K562 (cell line): ENCODE data around the gene CLEC2D. TPM values are rescaled to one million over a fixed set of nuclear protein-coding genes. Genes with fewer than 3 reads are reported as not detected.
A peak's percentile ranks its signal among the peaks of the same experiment; 100 is the strongest.

Experiments used
- ATAC-seq: fragments of 200-7000 bp; cut with Tn5 transposase; 3 replicates; pipeline ENCODE4 v1.9.1; 2020; ENCODE audit warnings: moderate library complexity
- BruUV-seq: library from RNA; stranded (reverse); fragments of 400-500 nt; replicated peaks from 2 replicates; lab custom pipeline; 2021; lab: Mats Ljungman, UMichigan
- CTCF ChIA-PET: fragments of 300-600 bp; formaldehyde crosslinking; extraction: SDS; loops from one replicate; lab custom pipeline; 2021; ENCODE audit warnings: low intra/inter-chr PET ratio; lab: Yijun Ruan, JAX
- POLR2A ChIA-PET: fragments of 300-600, 350-650 bp; sonication (Branson Sonifier 250); formaldehyde crosslinking; extraction: SDS; loops from one replicate; lab custom pipeline; 2021; ENCODE audit warnings: antibody characterized with exemption, inconsistent platforms; lab: Yijun Ruan, JAX
- DNase-seq, 4 experiments: peaks; one replicate each; pipeline versions ENCODE4 v3.0.0 to v3.0.0-alpha.2; 2011 to 2018; ENCODE audit warnings: low spot score in 3 of 4, mixed read lengths in 3 of 4; ENCODE audit errors: extremely low read depth in 1 of 4
- FAIRE-seq: peaks from 2 replicates; lab custom pipeline; 2011; peaks lifted over from hg19 to GRCh38; lab: Jason Lieb, UNC
- H2AFZ ChIP-seq: 2 replicates; pipeline ENCODE4 v1.6.0; 2011; ENCODE audit warnings: low read depth, low read length, control low read depth, inconsistent platforms
- H3K27ac ChIP-seq: fragments of 200-600 bp; 3 replicates; pipeline ENCODE4 v1.8.0; 2011; ENCODE audit warnings: low read depth, mild to moderate bottlenecking, control low read depth, inconsistent platforms, low read length, moderate library complexity, mixed read lengths; ENCODE audit errors: extremely low read depth
- H3K27me3 ChIP-seq, 2 experiments: fragments of 300-600 bp in 1 of 2; 2 replicates in 1 of 2; 3 replicates in 1 of 2; pipeline versions ENCODE4 v1.6.0 to v1.8.0; 2011; ENCODE audit warnings: inconsistent platforms in 2 of 2, low read length in 2 of 2, mild to moderate bottlenecking in 1 of 2, mixed read lengths in 1 of 2, moderate library complexity in 1 of 2; ENCODE audit not compliant: control insufficient read depth in 2 of 2, insufficient read depth in 2 of 2
- H3K36me3 ChIP-seq: fragments of 300-600 bp; 3 replicates; pipeline ENCODE4 v1.8.0; 2011; ENCODE audit warnings: mild to moderate bottlenecking, low read length, inconsistent platforms; ENCODE audit not compliant: control insufficient read depth, insufficient read depth
- H3K4me1 ChIP-seq, 2 experiments: fragments of 200-600 bp in 1 of 2; replicated peaks in 1 of 2; 2 replicates in 1 of 2; 3 replicates in 1 of 2; pipeline versions ENCODE4 v1.5.1 to v1.8.0; 2011; ENCODE audit warnings: inconsistent platforms in 2 of 2, low read length in 2 of 2, mild to moderate bottlenecking in 1 of 2, mixed read lengths in 1 of 2, moderate library complexity in 1 of 2; ENCODE audit not compliant: control insufficient read depth in 2 of 2, insufficient read depth in 2 of 2
- H3K4me2 ChIP-seq: 2 replicates; pipeline ENCODE4 v1.6.1; 2011; ENCODE audit warnings: low read length, control low read depth, inconsistent platforms, mixed read lengths; ENCODE audit not compliant: insufficient read depth
- H3K4me3 ChIP-seq: fragments of 200-600 bp; sonication (generic), shearing (Covaris generic); 2 replicates; pipeline ENCODE4 v1.5.1; 2016; ENCODE audit warnings: control low read depth, inconsistent platforms
- H3K79me2 ChIP-seq: fragments of 200-600 bp; 3 replicates; pipeline ENCODE4 v1.8.0; 2011; ENCODE audit warnings: low read length, inconsistent platforms; ENCODE audit not compliant: control insufficient read depth, insufficient read depth
- H3K9ac ChIP-seq, 2 experiments: 2 replicates each; pipeline versions ENCODE4 v1.6.0 to v1.6.1; 2011; ENCODE audit warnings: low read depth in 2 of 2, low read length in 2 of 2, control low read depth in 1 of 2, inconsistent platforms in 1 of 2, mild to moderate bottlenecking in 1 of 2, mixed read lengths in 1 of 2; ENCODE audit not compliant: insufficient read depth in 1 of 2
- H3K9me1 ChIP-seq: one replicate; pipeline ENCODE4 v1.6.0; 2011; ENCODE audit warnings: inconsistent platforms, mild to moderate bottlenecking, low read length, moderate library complexity; ENCODE audit not compliant: control insufficient read depth, insufficient read depth
- H3K9me3 ChIP-seq: replicated peaks from 2 replicates; pipeline ENCODE4 v1.5.1; 2011; ENCODE audit warnings: low read depth, low read length, inconsistent platforms; ENCODE audit not compliant: control insufficient read depth, insufficient read depth
- H4K20me1 ChIP-seq: replicated peaks from 2 replicates; pipeline ENCODE4 v1.6.1; 2011; ENCODE audit warnings: low read length, inconsistent platforms, mixed read lengths; ENCODE audit not compliant: control insufficient read depth, insufficient read depth
- PCBP1 ChIP-seq: fragments of 200-400 bp; formaldehyde crosslinking; IDR thresholded peaks from 2 replicates; pipeline ENCODE4 v1.6.1; 2018; ENCODE audit warnings: mild to moderate bottlenecking, low read depth, low read length; ENCODE audit not compliant: poor library complexity, severe bottlenecking
- POLR2H ChIP-seq: IDR thresholded peaks from 2 replicates; pipeline ENCODE4 v1.6.1; 2016; ENCODE audit warnings: missing genetic modification characterization, low read depth, mild to moderate bottlenecking, control low read depth, missing compliant biosample characterization, moderate library complexity
- SIN3A ChIP-seq, 2 experiments: fragments of 150-350 bp in 1 of 2; IDR thresholded peaks; 2 replicates each; pipeline ENCODE4 v1.6.1; 2011 to 2016; ENCODE audit warnings: borderline replicate concordance in 2 of 2, low read depth in 2 of 2, low read length in 2 of 2, mild to moderate bottlenecking in 2 of 2, moderate library complexity in 2 of 2; ENCODE audit not compliant: control insufficient read depth in 1 of 2
- ZBTB26 ChIP-seq: fragments of 450-650 bp; formaldehyde crosslinking; IDR thresholded peaks from 2 replicates; pipeline ENCODE4 v1.4.0; 2022; ENCODE audit warnings: missing genetic modification characterization
- WGBS: fragments of 100-300 bp; shearing (Covaris generic); methylation state at CpG from one replicate; pipeline ENCODE4 v1.1.6; 2016; ENCODE audit warnings: low coverage, mixed read lengths; ENCODE audit not compliant: insufficient coverage; ENCODE audit errors: missing lambda C conversion rate; 5-methylcytosine and 5-hydroxymethylcytosine counted together
- in situ Hi-C: fragments of 300-500 bp; cut with MboI; formaldehyde crosslinking; loops from 4 replicates; pipeline ENCODE4 v1.15.0; 2018; ENCODE audit warnings: inconsistent platforms, mixed read lengths
- intact Hi-C: fragments of 100-400 bp; cut with micrococcal nuclease; formaldehyde crosslinking; loops from 2 replicates; pipeline ENCODE4 v1.14.2; 2022
- polyA plus RNA-seq, 8 experiments: library from polyadenylated mRNA; depleted of rRNA in 4 of 8; stranded (reverse) in 5 of 8; unstranded in 3 of 8; fragments of >200 nt; fragmentation: Nextera tagmentation in 2 of 8; fragmentation: Illumina TruSeq in 1 of 8; extraction: Ambion mirVana in 2 of 8; extraction: Trizol in 1 of 8; gene quantifications; 2 replicates each; pipeline versions ENCODE4 v1.2.1 to v1.2.3, GENCODE V29; 2011 to 2014; ENCODE audit warnings: inconsistent platforms in 1 of 8, missing spikeins in 1 of 8
- total RNA-seq, 7 experiments: library from RNA; depleted of rRNA in 6 of 7; stranded (reverse); fragments of >200 nt in 6 of 7; fragmentation: Illumina TruSeq in 2 of 7; extraction: Trizol in 2 of 7; gene quantifications; 2 replicates each; pipeline versions ENCODE4 v1.2.1 to v1.2.3, GENCODE V29; 2011 to 2021; ENCODE audit warnings: low replicate concordance in 1 of 7

The CLEC2D gene
- total and polyA plus RNA-seq, 9 of the 15 experiments (the other 6 are each of a cell fraction or from before 2014, with no cell fraction given), result 1.4 to 5.0 (median 2.2) TPM

GRCh38 chr12:9648701-9649531, 20.6 kb upstream of the CLEC2D start:
- peaks cover 18% of the 10 kb centered on the region for H3K9me3 ChIP-seq
- ATAC-seq, result peak; percentile 11
- TF ChIP-seq SIN3A (IDR thresholded peaks at IDR 0.05; ENCODE audit: borderline replicate concordance in 2 of 2, control insufficient read depth in 1 of 2, low read depth in 2 of 2, low read length in 2 of 2) (0 out of 4 replicates have a peak, but pooled peaks of 1 of the 2 experiments have one; percentile 15), ZBTB26 (CRISPR knock-in tag) (no peak), POLR2H (peak; percentile 23; the same call in 1 of the 2 replicates), PCBP1 (no peak)
- peaks cover 0 to 5% of the 10 kb centered on the region in 2 experiments; a peak in 3 of 5 replicates for H3K4me1 ChIP-seq
- no peaks in the 10 kb centered on the region for H4K20me1 ChIP-seq
- peak overlapping the region; percentile 92 for H3K27ac ChIP-seq
- no peak for DNase-seq
- ChIA-PET POLR2A (interaction anchor here (1.0 kb wide), 1 partner anchor 36 kb away, joined by 4 read pairs; no protein-coding TSS in a partner anchor), CTCF (interaction anchor here (0.7 kb wide), 1 partner anchor 277 kb away, joined by 3 read pairs; no protein-coding TSS in a partner anchor)
- peak overlapping the region; percentile 57 for H3K4me3 ChIP-seq
- in situ Hi-C loops (loop anchor here (25.0 kb wide), 1 partner anchor 312 kb away; no protein-coding TSS in a partner anchor), intact Hi-C loops (loop anchor here (5.0 kb wide), 2 partner anchors 38 to 93 kb away; no protein-coding TSS in a partner anchor)
- under 1% methylated on average over 13 of the region's 13 CpGs for WGBS
- H3K79me2 ChIP-seq, result peaks cover 53% of the 10 kb centered on the region
- H3K9me1 ChIP-seq, result no peaks in the 10 kb centered on the region
- H2AFZ ChIP-seq, result 0 out of 2 replicates have a peak overlapping the region, but pooled peaks have one; percentile 38
- H3K9ac ChIP-seq, result peak overlapping the region; percentile 79 to 92
- H3K27me3 ChIP-seq, result no peaks in the 10 kb centered on the region
- peak overlapping the region; percentile 80 for H3K4me2 ChIP-seq
- H3K36me3 ChIP-seq, result peaks cover 8% of the 10 kb centered on the region; the same call in 1 of the 3 replicates
- FAIRE-seq, result no peak
- no TSS peak for BruUV-seq
